ENCODE results near the gene FCHSD2.

- TF ChIP-seq CTCF (IDR thresholded peaks at IDR 0.05; ENCODE audit: borderline replicate concordance, extremely low read depth, low read length, poor library complexity, severe bottlenecking) (no peak), EZH2 (IDR thresholded peaks at IDR 0.05; ENCODE audit: borderline replicate concordance, low read depth, low read length, severe bottlenecking) (no peak)
Measured at GRCh38 chr11:73141309-73142127, 600 bp downstream of the FCHSD2 start.

All from DND-41 (cell line).